Loucy (cell line): ENCODE measurements around the gene BRI3.

ENCODE experiments used
- H2AFZ ChIP-seq: fragments of 200-600 bp; sonication (generic); 2 replicates; pipeline ENCODE4 v1.6.0; 2016; ENCODE audit warnings: antibody characterized with exemption, mild to moderate bottlenecking, low read length, moderate library complexity
- H3F3A ChIP-seq: fragments of 200-600 bp; 2 replicates; pipeline ENCODE4 v1.6.0; 2016; ENCODE audit warnings: antibody characterized with exemption, low read depth, mild to moderate bottlenecking
- H3K27me3 ChIP-seq: fragments of 200-600 bp; sonication (generic); 2 replicates; pipeline ENCODE4 v1.6.1; 2014; ENCODE audit warnings: low read length, mild to moderate bottlenecking; ENCODE audit not compliant: insufficient read depth, poor library complexity, severe bottlenecking
- H3K36me3 ChIP-seq: fragments of 200-600 bp; sonication (generic); 2 replicates; pipeline ENCODE4 v1.6.1; 2016; ENCODE audit warnings: low read length; ENCODE audit not compliant: insufficient read depth
- H3K4me1 ChIP-seq: fragments of 200-600 bp; sonication (generic); 2 replicates; pipeline ENCODE4 v1.5.1; 2014; ENCODE audit warnings: low read length, mild to moderate bottlenecking; ENCODE audit not compliant: insufficient read depth, poor library complexity, severe bottlenecking
- H3K4me2 ChIP-seq: fragments of 200-600 bp; sonication (generic); 2 replicates; pipeline ENCODE4 v1.6.0; 2014; ENCODE audit warnings: antibody characterized with exemption, low read length, low read depth, mild to moderate bottlenecking; ENCODE audit not compliant: poor library complexity, severe bottlenecking
- H3K4me3 ChIP-seq: fragments of 200-600 bp; sonication (generic); 2 replicates; pipeline ENCODE4 v1.5.1; 2014; ENCODE audit warnings: low read length, mild to moderate bottlenecking, mixed read lengths; ENCODE audit not compliant: poor library complexity, severe bottlenecking
- H3K79me2 ChIP-seq: fragments of 200-600 bp; sonication (generic); 2 replicates; pipeline ENCODE4 v1.6.1; 2014; ENCODE audit warnings: low read length; ENCODE audit not compliant: insufficient read depth
- H3K9ac ChIP-seq: fragments of 200-600 bp; sonication (generic); 2 replicates; pipeline ENCODE4 v1.6.0; 2014; ENCODE audit warnings: mild to moderate bottlenecking, low read depth, low read length, moderate library complexity; ENCODE audit not compliant: poor library complexity, severe bottlenecking
- H3K9me2 ChIP-seq: fragments of 200-600 bp; sonication (generic); replicated peaks from 2 replicates; pipeline ENCODE4 v1.6.1; 2016; ENCODE audit warnings: low read depth, low read length, mixed read lengths
- H3K9me3 ChIP-seq: fragments of 200-600 bp; sonication (generic); 2 replicates; pipeline ENCODE4 v1.6.1; 2014; ENCODE audit warnings: mild to moderate bottlenecking, antibody characterized with exemption, low read length, low read depth; ENCODE audit not compliant: insufficient read depth
- H4K20me1 ChIP-seq: fragments of 200-600 bp; sonication (generic); 2 replicates; pipeline ENCODE4 v1.6.0; 2014; ENCODE audit warnings: antibody characterized with exemption, low read length, mild to moderate bottlenecking; ENCODE audit not compliant: insufficient read depth, poor library complexity, severe bottlenecking
- EZH2phosphoT487 ChIP-seq: fragments of 200-600 bp; IDR thresholded peaks from 2 replicates; pipeline ENCODE4 v1.6.1; 2018; ENCODE audit warnings: antibody characterized with exemption, mild to moderate bottlenecking, moderate library complexity, borderline replicate concordance
- TF ChIP-seq, protein P1 (sequence below): fragments of 200-600 bp; sonication (generic); conservative IDR thresholded peaks from 2 replicates; pipeline ENCODE4 v1.5.1; 2014; ENCODE audit warnings: mild to moderate bottlenecking, antibody characterized with exemption, low read length

BRI3 gene

DNA sequence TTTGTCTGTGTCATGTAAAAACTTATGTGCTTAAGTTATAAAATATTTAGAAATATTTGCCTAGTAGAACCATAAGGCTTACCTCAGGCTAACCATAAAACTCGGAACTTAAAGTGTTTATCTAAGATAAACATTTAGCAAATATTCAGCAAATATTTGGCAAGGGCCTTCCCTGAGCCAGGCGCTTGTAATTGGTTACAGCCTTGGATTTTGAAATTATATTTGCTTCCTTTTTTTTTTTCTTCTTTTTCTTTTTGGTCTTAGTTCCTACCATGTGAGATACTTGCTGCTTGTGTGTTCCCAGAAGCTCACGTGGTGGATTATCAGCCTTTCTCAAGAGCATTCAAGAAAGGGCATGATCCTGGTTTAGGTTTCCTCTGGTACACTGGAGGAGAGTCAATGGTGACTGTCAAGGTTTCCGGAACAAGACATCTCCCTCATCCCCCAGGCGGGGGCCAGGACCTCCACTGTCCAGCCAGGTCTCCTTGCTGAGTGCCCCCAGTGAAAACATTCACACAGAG is 5.2 kb upstream of the BRI3 start:
- Histone ChIP-seq H3K9me2 (no peaks in the 10 kb centered on the region), H3K27me3 (no peaks in the 10 kb centered on the region), H3K79me2 (no peaks in the 10 kb centered on the region), H3K9ac (no peak overlapping the region), H3K36me3 (no peaks in the 10 kb centered on the region), H3K4me3 (no peak overlapping the region), H3K4me2 (no peak overlapping the region), H3K4me1 (peaks cover 5% of the 10 kb centered on the region), H3F3A (no peaks in the 10 kb centered on the region), H4K20me1 (no peaks in the 10 kb centered on the region), H3K9me3 (no peaks in the 10 kb centered on the region), H2AFZ (no peak overlapping the region)
- TF ChIP-seq, protein P1, sequence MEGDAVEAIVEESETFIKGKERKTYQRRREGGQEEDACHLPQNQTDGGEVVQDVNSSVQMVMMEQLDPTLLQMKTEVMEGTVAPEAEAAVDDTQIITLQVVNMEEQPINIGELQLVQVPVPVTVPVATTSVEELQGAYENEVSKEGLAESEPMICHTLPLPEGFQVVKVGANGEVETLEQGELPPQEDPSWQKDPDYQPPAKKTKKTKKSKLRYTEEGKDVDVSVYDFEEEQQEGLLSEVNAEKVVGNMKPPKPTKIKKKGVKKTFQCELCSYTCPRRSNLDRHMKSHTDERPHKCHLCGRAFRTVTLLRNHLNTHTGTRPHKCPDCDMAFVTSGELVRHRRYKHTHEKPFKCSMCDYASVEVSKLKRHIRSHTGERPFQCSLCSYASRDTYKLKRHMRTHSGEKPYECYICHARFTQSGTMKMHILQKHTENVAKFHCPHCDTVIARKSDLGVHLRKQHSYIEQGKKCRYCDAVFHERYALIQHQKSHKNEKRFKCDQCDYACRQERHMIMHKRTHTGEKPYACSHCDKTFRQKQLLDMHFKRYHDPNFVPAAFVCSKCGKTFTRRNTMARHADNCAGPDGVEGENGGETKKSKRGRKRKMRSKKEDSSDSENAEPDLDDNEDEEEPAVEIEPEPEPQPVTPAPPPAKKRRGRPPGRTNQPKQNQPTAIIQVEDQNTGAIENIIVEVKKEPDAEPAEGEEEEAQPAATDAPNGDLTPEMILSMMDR: no peak
- no peak for TF ChIP-seq EZH2phosphoT487

DNA sequence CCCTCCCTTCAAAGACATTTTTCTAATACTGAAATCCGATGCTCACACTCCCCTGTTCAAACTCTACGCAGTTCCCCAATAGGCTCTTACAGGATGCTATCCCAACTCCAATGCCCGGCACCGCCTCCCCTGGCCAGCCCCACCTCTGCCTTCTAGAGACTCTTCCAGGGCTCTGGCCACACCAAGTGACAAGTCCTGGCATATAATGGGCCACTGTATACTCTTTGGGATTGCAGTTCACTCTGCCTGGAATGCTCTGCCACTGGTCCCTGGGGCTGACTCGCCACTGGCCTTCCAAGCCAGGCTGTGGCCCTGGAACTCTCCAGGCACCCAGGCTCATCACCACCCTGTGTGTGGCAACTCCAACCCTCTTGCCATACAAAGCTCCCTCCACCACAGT is 3.1 kb upstream of the BRI3 start:
- H3K27me3 ChIP-seq: no peaks in the 10 kb centered on the region
- no peak overlapping the region for H3K4me3 ChIP-seq
- no peaks in the 10 kb centered on the region for H3F3A ChIP-seq
- no peak overlapping the region for H3K9ac ChIP-seq
- H3K9me2 ChIP-seq: no peaks in the 10 kb centered on the region
- H3K4me1 ChIP-seq: peaks cover 18% of the 10 kb centered on the region
- H3K4me2 ChIP-seq: no peak overlapping the region
- H3K79me2 ChIP-seq: peaks cover 17% of the 10 kb centered on the region; the same call in 1 of the 2 replicates
- H3K9me3 ChIP-seq: no peaks in the 10 kb centered on the region
- no peak overlapping the region for H2AFZ ChIP-seq
- H3K36me3 ChIP-seq: no peaks in the 10 kb centered on the region
- no peak for TF ChIP-seq EZH2phosphoT487
- H4K20me1 ChIP-seq: peaks cover 15% of the 10 kb centered on the region

- TF ChIP-seq EZH2phosphoT487: no peak
- TF ChIP-seq, protein P1: no peak
These were observed 2.5 kb upstream of the BRI3 start for GRCh38 chr7:98278936-98279335.

GRCh38 chr7:98280296-98280695 is 1.2 kb upstream of the BRI3 start:
- no peaks in the 10 kb centered on the region for H3K36me3 ChIP-seq
- peak overlapping the region; percentile 98 for H3K4me2 ChIP-seq
- H3K27me3 ChIP-seq: no peaks in the 10 kb centered on the region
- peak overlapping the region; percentile 87 for H3K4me3 ChIP-seq
- H3F3A ChIP-seq: no peaks in the 10 kb centered on the region
- peaks cover 35% of the 10 kb centered on the region for H3K4me1 ChIP-seq
- H3K9ac ChIP-seq: peak overlapping the region; percentile 71
- H3K79me2 ChIP-seq: peaks cover 34% of the 10 kb centered on the region; the same call in 1 of the 2 replicates
- H3K9me2 ChIP-seq: no peaks in the 10 kb centered on the region
- H2AFZ ChIP-seq: peak overlapping the region; percentile 100; the same call in 1 of the 2 replicates
- no peaks in the 10 kb centered on the region for H3K9me3 ChIP-seq
- TF ChIP-seq, protein P1: no peak
- H4K20me1 ChIP-seq: peaks cover 32% of the 10 kb centered on the region

More at GRCh38 chr7:98278936-98279335, 2.5 kb upstream of the BRI3 start:
- H3K4me3 ChIP-seq: no peak overlapping the region
- H3K9me3 ChIP-seq: no peaks in the 10 kb centered on the region
- H3K4me1 ChIP-seq: peaks cover 23% of the 10 kb centered on the region
- no peak overlapping the region for H3K4me2 ChIP-seq
- H3K9me2 ChIP-seq: no peaks in the 10 kb centered on the region
- H3F3A ChIP-seq: no peaks in the 10 kb centered on the region
- H2AFZ ChIP-seq: no peak overlapping the region
- H3K9ac ChIP-seq: no peak overlapping the region
- H3K27me3 ChIP-seq: no peaks in the 10 kb centered on the region
- H3K36me3 ChIP-seq: no peaks in the 10 kb centered on the region
- peaks cover 22% of the 10 kb centered on the region; the same call in 1 of the 2 replicates for H3K79me2 ChIP-seq
- H4K20me1 ChIP-seq: peaks cover 20% of the 10 kb centered on the region
